GM21367 (cell line): ENCODE results near the gene IL17C.

ENCODE experiments used
- ATAC-seq: cut with Tn5 transposase; IDR thresholded peaks from one replicate; pipeline ENCODE4 v1.9.1; 2021; ENCODE audit not compliant: unreplicated experiment

The IL17C gene

GRCh38 chr16:88642881-88643643 lies 4.7 kb downstream of the IL17C start:
- no peak for ATAC-seq

GRCh38 chr16:88643644-88643932 lies 5.2 kb downstream of the IL17C start:
- no peak for ATAC-seq

GRCh38 chr16:88645455-88645854 lies 7.1 kb downstream of the IL17C start:
- ATAC-seq = no peak

- ATAC-seq = no peak
Measured at GRCh38 chr16:88645941-88646340, 7.6 kb downstream of the IL17C start.

GRCh38 chr16:88646345-88647034 lies 8.1 kb downstream of the IL17C start:
- ATAC-seq = no peak

GRCh38 chr16:88647178-88648070 lies 9.1 kb downstream of the IL17C start:
- no peak for ATAC-seq

- no peak for ATAC-seq
Measured at GRCh38 chr16:88649195-88649923, 11.0 kb downstream of the IL17C start.

GRCh38 chr16:88649924-88650748 lies 11.8 kb downstream of the IL17C start:
- no peak for ATAC-seq

- ATAC-seq = peak; percentile 47
Measured at GRCh38 chr16:88650749-88651275, 12.4 kb downstream of the IL17C start, which contains the start of gene CYBA. Gene CYBA (minus strand): TSS chr16:88651053. CDS start chr16:88651013, 40 bp downstream.

GRCh38 chr16:88651276-88651988 lies 13.1 kb downstream of the IL17C start:
- ATAC-seq = peak; percentile 69

- ATAC-seq = no peak
Measured at GRCh38 chr16:88651989-88652761, 13.8 kb downstream of the IL17C start.

- no peak for ATAC-seq
Measured at GRCh38 chr16:88652762-88653063, 14.3 kb downstream of the IL17C start.

GRCh38 chr16:88653101-88653500 lies 14.7 kb downstream of the IL17C start:
- ATAC-seq = no peak

GRCh38 chr16:88653596-88654362 lies 15.4 kb downstream of the IL17C start:
- no peak for ATAC-seq

- no peak for ATAC-seq
Measured at GRCh38 chr16:88654363-88655052, 16.1 kb downstream of the IL17C start.

GRCh38 chr16:88655053-88655732 lies 16.8 kb downstream of the IL17C start:
- no peak for ATAC-seq
